HG03378 (cell line): ENCODE results near the gene DNAI1.

ENCODE experiments used
- ATAC-seq: cut with Tn5 transposase; IDR thresholded peaks from one replicate; pipeline ENCODE4 v1.9.1; 2021; ENCODE audit warnings: mild to moderate bottlenecking, moderate library complexity; ENCODE audit not compliant: unreplicated experiment

The DNAI1 gene

DNA sequence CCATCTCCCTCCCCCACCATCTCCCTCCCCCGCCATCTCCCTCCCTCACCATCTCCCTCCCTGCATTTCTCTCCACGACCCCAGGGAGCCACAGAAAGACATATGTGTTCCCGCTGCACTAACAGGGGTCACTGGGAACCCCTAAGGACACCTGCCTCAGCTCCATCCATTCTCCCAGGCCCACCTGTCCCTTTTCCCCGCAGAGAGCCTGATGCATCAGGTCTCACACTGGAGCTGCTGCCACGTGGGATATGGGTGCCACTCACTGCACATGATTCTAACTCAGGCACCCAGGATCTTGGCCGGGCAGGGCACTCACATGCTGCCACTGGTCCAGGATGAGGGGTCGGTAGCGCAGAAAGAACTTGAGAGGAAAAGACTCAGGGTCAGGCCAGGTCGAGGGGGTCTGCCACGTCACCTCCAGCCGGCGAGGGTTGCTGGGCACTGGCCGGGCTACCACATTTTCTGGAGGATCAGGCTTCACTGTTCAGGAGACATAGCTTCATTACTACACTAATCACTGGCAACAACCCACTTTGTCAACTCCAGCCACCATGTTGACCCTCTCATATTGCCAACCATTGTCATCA, 97.4 kb downstream of the DNAI1 start:
- ATAC-seq = no peak

DNA sequence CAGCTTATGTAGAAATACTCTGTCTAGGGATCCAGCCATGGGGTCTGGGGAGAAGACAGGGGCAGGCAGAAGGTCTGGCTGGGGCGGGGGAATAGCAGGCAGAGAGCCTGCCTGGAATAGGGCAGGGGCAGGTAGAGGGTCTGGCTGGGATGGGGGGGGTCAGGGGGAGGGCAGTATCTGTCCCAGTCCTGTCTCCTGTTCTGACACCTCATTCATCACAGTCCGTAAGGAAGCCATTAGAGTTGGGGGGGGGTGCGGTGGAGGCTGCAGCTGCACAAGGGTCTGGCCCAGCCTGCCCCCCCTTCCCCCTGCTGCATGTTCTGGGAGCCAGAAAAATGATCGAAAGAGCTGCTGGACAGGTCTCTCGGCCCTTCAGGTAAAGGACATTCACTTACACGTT, 98.3 kb downstream of the DNAI1 start:
- ATAC-seq = no peak

DNA sequence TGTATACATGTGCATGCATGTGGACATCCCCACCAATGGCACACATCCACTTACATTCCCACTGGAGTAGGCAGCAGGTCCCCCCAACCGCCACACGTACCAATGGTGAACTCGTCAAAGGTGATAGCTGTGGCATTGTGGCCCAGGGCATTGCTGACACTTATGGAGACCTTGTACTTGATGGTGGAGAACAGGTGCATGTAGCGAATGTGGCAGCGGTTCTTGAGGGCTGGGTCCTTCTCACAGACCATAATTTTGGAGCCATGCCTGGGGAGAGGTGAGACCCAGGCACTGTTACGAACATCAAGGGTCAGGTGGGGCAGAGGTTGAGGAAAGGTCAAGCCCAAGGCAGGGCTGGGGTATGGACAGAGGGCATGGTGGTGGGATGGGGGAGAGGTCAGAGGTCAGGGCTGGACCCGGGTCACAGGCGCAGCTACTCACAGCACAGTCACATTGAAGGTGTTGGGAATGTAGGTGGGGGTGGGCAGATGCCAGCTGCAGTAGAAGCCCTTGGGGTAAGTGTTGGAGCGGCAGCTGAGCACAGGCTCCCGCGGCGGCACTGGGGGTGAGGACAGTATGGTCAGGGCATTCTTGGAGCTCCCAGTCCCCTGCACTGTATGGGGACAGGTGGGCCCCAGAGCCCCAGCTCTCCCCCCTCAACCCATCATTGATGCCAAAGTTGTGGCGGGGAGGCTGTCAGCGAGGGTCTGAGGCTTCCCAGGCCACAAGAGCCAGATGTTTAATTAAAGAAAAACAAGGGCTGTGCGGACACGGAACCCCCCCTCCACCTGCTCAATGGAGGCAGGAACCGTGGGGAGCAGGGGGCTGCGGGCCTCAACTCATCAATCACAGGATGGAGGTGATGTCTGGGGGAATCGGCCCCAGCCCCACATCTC, 99.1 kb downstream of the DNAI1 start:
- ATAC-seq = no peak

DNA sequence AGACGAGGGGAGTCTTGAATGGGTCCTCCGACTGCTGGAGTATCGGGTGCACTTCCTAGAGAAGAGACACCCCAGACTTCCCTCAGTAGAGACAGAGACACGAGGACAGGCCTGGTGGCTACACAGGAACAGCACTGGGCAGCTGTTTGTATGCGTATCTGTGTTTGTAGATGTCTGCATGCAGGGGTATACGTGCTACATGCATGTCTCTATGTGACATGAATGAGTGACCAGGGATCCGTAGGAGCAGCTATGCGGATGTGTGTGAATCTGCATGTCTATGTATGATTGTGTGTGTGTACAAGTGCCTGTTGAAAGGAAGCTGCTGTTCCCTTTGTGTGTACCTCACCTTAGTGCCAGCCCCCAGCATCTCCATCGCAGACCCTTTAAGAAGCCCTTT, 99.8 kb downstream of the DNAI1 start:
- no peak for ATAC-seq

DNA sequence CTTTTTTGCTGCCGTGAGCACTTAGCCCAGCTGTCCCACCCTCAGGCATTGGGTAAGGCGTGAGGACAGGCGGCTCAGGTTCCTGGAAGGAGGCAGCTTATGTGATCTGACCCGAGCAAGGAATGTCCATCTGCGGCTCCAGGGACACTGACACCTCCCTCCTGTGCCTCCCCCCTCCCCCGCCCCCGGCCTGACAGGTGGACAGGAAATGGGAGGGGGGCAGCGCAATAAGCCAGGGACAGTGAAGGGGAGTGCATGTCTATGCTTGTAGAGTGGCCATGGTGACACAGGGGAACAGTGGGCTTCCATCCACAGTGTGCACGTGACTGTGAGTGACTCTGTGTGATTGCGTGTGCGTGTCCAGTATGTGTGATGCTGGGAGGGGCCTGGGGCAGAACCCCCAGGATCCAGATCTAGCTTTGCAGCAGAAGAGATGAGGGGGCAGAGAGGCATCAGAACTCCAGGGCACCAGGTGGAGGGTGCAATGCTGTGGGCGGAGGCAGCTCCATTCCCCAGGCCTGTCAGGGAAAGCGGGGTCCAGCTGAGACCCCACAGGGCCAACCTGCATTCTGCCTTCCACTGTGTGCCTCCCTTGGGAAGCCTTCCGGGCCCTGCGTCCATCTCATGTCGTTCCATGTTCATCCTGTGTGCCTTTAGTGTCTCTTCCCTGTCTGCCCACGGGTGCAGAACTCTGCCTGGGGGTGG, 100.5 kb downstream of the DNAI1 start:
- ATAC-seq = no peak

DNA sequence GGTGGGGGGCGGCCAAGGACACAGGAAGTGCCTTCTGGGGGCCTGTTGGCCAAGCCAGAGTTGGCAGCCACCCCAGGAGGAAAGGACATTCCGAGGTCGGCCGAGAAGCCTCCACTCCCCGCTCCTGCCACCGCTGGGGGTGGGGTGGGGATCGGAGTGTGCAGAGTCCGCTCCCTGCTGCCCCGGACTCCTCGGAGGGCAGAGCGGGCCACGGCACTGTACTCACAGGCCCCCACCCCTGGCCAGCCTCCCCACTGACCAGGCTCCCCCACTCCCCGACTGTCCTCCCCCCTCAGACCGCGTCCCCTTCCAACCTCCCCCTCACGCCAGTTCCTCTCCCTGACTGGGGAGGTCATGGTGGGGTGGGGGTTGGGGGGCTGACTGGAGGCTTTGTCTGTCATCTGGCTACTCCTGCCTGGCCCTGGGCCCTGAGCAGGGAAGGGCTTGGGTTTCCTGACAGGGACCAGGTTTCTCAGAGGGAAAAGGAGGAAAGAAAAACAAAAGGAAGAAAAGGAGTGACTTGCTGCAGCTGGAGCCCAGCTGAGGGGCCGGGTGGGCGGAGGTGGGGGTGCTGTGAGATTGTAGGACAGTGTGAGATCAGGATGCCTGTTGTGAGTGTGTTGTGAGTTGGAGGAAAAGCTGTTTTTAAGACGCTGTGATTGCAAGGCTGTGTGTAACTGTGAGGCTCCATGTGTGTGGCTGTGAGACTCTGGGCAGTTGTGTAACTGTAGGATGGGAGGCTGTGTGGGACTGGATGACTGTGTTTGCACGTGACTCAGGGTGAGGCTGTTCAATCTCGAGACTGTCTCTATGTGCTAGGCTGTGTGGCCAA, 101.2 kb downstream of the DNAI1 start:
- ATAC-seq = no peak

DNA sequence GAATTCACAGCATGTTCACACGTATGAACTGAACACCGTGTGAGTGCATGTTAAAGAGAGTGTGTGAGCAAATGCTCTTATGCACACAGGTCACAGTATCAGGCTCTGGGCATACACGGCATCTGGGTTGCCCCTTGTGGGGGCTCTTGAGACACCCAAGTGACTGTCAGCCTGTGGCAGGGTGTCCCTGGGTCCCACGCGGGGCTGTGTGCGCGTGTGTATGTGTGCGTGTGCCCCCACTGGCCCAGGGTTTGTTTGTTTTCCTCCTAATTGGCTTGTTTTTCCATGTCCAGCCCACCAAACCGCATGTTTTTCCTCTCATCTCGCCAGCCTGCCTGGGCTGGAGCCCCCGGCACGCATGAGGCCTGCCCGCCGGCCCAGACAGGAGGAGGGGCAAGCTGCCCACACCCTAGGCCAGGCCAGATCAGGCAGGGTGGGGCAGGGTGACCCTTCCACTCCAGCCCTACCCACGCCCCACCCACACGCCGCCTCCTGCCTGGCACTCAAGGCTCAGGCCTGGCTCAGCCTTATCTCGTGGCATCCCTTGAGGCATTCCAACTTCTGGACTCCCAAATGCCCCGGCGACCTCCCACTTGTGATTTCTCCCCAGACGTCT, 102.1 kb downstream of the DNAI1 start:
- no peak for ATAC-seq

DNA sequence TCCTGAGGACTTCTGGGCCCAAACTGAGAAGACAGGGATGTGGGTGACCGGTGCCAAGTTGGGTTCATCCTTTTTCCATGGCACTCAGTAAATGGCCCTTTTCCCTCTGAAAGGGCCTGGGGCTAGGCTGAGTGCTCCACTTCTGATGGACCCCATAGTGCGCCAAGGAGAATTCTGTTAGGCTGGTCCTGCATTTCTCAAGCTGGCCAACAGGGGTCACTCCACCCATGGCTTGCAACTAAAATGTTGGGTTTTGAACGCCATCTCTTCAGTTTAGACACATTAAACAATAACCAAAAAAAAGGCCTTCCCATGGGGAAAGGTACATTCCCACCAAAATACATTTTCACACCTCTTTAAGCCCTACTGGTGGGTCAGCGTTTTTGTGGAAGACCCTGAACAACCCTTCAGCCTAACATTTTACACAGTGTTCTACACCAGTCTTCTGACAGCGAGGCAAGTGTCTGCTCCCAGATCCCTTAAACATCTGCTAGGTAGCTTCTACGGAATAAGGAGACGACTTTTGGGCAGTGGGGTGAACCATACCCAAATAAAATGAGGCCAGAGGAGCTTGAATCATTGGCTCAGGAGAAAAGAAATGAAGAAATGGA, 103.6 kb downstream of the DNAI1 start:
- no peak for ATAC-seq

DNA sequence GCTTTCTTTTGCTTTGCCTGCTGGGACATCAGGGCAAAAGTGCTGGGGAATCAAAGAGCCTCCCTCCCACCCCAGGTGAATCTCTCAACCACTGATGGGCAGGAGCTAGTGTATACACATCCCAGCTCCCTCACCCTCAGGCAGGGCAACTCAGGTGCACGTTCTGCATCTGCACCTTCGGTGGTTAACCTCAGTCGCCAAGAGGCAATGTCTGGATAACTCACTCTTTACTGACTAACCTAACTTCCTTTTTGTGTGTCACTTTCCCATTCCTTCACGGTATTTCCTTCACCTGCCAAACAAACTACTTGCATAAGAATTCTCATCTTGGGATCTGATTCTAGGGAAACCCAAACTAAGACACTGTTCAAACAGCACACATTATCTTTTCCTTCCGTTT, 104.7 kb downstream of the DNAI1 start:
- ATAC-seq = no peak

DNA sequence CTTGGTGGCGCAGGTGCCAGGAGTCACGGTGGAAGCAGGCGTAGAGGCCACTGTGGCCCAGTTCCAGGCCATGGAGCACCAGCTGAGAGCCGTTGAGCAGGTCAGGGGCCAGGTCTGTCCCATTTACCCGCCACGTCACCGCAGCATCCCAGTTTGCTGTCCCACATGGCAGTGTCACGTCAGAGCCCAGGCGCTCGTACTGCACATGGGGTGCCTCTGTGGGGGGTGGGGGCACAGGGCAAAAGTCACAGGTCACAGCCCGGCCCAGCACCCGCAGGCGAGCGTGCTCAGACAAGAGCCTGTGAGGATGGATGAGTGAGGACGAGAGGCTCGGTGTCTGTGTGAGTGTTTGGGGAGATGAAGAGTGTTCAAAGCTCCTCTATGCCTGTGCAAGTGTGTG, 106.0 kb downstream of the DNAI1 start:
- no peak for ATAC-seq

DNA sequence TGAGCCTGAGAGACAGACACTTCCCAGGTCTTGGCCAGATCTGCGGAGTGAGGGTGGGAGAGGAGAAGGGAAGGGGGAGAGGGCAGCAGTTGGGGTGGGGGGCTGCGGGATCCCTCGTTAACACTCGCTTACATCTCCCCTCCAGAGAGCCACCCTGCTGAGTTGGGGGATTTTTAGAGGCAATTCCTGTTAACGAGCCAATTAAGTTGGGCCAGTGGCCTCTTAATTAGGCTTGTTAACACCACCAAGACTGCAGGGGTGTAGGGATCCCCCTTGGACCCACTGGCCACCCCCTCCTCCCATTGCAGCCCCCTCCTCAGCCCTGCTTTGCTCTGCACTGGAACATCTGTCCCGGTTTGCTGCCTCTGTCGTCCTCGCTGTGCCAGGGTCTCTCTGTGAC, 107.3 kb downstream of the DNAI1 start:
- ATAC-seq = no peak

DNA sequence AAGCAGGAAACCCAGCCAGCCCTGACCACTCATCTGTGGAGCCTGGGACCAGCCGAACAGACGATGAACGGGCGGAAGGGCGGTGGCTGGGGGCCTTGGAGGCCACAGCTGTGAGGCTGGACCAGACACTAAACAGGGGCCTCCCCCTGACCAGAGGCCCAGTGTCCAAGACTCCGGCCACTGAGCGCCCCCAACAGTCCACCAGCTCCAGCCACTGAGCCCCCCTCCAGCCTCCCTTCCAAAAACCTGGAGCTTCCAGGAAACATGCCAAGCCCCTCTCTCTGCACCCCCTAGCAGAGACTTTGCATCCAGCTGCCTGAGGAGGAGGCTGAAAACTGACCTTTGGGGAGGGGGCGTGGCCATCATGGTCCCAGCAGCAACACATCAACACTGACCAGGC, 107.7 kb downstream of the DNAI1 start:
- ATAC-seq = no peak

DNA sequence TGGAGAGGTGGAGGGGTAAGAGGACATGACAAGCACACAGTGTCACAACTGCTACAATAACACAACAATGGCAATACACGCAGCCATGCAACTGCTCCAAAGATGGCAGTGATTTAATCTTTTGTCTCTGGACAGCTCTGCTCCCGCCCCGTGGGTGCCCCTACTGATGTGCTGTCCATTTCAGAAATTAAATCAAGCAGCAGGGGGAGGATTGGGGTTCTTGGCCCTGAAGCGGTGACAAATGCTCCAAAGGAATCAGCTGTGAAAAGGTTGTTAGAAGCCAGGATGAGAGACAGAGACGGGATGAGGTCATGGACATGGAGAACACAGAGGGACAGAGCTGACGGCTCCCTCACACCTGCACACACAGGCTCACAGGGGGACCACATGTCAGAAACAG, 108.4 kb downstream of the DNAI1 start:
- ATAC-seq = no peak

DNA sequence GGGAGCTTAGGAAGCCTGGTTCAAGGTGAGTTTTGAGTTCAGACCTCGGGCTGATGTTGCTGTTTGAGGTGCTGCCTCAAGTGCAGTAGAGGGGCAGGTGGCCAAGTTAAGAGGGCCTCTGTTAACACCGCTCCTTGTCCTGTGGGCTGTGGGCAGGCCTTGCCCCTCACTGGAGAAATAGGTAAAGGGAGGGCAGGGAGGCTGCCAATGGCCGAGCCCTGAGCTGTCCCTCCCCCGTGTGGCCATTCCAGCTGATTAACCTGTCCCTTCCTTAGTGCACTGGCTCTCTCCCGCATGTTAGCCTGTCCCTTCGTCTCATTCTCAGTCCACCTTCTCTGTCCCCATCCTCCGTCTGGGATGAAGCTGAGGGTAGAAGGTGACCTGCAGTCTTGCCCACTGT, 109.5 kb downstream of the DNAI1 start:
- no peak for ATAC-seq

DNA sequence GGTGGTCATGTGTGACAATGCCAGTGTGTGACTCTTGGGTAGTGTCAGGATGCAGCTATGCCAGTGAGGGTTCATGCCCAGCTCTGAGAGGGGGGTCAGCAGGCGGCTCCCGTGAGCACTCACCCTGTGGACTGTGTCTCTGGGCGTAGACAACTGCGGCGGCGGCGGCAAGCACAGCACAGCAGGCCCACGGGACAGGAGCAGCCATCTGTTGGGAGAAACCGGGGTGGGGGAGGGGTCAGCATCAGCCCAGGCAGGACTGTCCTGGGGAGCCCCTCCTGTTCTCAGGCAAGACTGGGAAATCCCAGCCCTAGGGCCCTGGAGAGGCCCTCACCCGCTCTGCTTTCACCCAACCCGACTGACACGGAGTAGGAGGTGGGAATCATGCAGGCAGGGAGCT, 110.2 kb downstream of the DNAI1 start:
- ATAC-seq = no peak

DNA sequence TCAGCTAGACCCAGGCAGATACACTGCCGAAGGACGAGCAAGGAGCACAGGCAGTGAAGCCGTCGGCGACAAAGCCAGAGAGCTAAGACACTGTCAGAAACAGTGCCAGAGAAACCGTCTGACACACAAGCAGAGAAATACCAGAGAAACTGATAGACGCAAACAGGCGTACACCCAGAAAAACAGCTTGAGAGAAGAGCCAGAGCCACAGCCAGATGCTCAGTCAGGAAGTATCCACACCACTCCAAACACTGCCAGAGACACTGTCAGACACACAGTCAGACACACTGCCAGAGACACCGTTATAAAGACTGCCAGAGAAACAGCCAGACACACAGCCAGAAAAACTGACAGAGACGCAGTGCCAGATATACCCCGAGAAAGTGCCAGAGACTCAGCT, 111.8 kb downstream of the DNAI1 start:
- ATAC-seq = no peak
